LoVo (cell line): ENCODE data around the gene SCTR.

ENCODE experiments used
- DNase-seq: peaks from one replicate; pipeline ENCODE4 v3.0.0-alpha.2; 2016; ENCODE audit warnings: low spot score

SCTR gene

DNA sequence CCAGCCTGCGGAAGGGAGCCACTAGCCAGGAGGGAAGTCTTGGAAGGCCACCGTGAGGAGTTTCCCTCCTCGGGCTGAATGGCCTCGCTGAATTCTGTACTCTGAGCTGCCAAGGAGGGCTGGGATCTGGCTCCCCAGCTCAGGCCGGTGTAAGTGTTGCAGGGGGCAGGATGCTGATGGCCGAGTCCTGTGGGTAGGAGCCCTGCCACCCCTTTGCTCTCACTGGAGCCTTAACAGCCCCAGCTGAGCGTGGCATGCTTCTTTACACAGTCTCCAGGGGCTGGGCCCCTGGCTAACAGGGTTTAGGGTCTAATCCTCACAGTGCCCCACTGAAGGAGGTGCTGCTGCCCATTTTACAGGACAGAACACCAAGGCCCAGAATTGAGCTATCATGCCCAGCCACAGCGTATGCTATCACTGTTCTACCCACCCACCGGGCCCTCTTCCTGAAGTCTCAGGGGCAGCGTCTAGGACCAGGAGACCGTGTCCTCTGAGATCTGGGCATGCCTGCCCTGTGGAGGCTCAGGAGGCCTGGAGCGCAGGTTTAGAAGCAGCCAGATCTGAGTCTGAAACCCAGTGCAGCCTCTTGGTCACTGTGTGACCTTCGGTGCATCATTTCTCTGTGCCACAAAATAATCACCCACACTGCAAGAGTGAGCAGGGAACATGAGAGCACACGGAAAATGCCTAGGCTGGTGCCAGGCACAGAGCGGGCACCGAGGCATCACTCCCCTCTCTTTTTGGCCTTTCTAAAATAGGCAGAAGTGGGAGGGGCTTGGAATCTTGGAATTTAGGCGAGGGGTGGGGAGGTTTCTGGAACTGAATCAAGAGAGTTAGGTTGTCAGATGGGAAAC, 49.7 kb downstream of the SCTR start:
- DNase-seq = no peak

DNA sequence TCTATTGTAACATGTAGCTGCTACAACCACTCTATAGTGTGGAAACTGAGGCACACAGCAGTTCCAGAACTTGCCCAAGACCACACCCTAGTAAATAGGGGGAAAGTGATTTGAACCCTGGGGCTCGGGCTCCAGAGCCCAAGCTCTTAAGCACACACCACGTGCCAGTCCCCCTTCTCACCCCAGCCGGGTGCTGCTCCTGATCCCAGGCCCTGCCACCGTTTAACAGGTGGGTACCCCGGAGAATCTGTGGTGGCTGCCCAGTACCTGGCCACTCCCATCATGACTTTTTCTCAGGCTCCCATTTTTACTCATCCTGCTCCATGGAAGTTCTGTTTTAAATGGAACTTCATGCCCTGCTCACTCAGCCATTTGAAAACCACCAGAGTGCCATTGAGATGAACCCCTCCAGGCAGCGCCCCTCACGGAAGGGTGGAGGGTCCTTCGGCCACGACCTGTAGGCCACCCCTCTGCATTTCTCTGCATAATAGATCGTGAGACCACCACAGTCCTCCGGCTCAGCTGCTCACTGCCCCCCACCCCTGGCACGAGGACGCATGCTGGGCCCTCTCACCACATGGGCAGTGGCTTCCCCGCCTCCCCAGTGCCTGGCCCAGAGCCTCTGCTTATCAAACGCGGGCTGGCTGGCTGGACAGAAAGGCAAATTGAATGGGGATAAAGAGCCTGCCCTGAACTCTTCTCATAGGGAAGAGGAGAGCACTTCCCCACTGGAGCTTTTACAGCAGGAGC, 50.5 kb downstream of the SCTR start:
- no peak for DNase-seq

DNA sequence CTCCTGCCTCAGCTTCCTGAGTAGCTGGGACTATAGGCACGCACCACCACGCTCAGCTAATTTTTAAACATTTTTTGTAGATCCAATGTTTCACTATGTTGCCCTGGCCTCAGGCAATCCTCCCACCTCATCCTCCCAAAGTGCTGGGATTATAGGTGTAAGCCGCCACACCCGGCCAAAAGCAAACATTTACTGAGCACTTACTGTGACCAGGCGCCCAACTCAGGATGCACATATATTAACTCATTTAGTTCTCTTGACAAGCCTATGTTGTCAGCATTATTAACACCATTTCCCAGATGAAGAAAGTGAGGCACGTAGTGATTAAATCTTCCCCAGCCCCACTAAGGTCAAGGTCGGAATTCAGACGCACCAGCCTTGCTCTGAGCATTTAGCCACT, 51.5 kb downstream of the SCTR start:
- no peak for DNase-seq

DNA sequence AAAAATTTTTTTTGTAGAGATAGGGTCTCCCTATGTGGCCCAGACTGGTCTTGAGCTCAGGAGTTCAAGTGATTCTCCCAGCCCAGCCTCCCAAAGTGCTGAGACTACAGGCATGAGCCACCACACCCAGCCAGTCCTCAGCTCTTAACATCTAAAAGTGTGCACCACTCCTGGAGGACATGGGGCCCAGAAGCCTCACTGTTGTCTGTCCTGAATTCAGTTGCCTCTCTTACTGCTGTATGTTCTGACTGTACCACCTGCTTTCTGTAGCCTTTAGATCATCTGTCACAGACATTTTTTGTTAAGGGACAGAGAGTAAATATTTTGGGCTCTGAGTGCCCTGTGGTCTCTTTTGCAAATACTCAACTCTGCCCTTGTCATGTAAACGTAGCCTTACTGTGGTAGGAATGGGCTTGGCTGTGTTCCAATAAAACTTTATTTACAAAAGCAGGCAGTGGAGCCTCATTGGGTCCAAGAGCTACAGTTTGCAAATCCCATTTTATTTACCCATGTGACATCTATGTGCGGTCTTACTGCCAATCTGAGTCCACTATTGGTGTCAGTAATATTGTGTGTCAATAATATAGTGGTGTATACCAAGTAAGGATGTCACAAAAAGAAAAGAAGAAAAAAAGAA, 54.5 kb downstream of the SCTR start:
- DNase-seq = no peak

DNA sequence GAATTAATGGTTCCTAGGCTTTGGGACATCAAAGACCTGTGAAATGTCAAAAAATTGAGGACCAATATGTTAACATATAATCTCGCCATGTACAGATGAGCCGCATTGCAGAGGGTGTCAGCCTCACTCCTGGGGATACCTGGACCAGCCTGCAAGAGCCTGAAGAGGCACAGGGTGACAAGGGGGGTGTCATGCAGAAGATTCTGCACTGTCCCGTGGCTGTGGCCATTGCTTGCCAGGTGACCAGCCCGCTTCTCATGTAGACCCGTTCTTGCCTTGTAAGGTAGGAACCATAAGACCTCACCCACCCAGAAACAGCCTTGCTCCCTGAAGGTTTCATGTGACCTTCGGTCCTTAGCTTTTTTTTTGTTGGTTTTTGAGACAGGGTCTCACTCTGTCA, 55.2 kb downstream of the SCTR start:
- DNase-seq = no peak

DNA sequence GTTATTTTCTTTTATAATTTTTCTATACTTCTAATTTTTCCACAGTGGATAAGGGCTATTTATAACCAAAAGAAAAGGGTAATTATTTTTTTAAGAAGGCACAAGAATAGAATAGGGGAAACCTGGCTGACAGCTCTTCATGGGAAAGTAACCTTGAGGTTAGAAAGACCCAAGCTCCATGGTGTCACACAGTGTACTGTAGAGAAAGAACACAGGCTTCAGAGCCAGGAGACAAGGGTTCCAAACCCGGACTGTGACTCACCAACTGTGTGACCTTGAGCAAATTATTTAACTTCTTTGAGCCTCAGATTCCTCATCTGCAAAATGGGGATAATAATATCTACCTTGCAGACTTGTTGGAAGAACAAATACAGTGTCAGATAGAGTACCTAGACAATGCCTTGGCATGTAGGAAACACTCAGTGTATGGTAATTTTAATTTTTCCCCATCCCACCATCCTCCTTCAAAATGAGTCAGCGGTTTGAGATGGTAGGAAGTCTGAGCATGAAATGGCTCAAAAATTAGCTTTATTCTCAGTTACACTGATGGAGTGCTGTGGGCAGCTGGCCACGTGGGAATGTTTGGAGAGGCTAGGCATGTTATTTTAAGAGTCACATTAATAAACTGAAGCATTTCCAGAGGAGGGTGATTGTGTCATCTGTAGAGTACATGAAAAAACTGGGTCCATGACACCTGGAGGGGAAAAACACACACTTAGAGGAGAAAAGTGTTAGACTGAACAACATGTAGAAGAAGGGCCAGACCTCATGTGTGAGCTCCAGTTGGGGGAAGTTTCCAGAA, 55.9 kb downstream of the SCTR start:
- no peak for DNase-seq

DNA sequence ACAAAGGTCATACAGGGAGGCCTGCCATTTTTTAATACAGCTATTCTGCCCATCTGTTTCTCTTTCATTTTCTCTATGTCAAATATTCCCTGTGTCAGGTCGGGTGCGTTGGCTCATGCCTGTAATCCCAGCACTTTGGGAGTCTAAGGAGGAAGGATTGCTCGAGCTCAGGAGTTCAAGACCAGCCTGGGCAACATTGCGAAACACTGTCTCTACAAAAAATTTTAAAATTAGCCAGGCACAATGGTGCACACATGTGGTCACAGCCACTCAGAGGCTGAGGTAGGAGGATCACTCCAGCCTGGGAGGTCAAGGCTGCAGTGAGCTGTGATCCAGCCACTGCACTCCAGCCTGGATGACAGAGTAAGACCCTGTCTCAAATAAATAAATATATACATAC, 57.9 kb downstream of the SCTR start:
- no peak for DNase-seq

DNA sequence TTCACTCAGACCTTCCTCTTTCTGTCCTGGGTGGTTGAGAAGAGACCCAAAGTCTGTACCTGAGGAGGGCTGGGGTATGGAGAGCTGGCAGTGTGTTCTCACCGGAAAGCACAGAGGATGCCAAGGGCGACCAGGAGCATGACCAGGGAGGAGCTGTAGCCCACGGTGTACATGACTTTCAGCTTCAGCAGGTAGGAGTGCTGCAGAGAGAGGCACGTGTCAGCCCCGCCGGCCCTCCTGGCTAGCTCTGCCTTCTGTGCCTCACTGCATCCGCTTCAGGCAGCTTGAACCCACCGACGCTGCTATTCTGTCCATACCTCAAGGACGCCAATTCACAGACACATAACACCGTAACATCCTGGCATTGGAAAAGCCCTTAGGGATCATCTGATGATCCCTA, 58.6 kb downstream of the SCTR start:
- DNase-seq = no peak

DNA sequence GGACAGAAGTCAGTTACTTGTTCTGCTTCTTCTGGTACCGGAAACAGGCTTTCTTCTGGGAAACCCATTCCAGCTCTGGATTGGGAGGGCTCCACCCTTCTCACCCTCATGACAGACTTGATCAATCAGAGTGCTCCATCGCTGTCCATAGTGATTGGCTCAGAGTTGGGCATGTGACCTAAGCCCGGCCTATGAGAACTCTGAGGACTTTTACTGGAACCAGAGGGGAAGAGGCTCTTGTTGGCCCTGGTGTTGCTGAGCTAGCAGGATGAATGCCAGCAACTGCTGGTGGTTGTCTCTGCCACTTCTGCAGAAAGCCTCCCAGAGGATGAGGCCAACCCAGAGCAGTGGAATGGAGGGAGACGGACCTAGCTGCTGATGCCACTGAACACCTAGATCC, 59.3 kb downstream of the SCTR start:
- DNase-seq = no peak

DNA sequence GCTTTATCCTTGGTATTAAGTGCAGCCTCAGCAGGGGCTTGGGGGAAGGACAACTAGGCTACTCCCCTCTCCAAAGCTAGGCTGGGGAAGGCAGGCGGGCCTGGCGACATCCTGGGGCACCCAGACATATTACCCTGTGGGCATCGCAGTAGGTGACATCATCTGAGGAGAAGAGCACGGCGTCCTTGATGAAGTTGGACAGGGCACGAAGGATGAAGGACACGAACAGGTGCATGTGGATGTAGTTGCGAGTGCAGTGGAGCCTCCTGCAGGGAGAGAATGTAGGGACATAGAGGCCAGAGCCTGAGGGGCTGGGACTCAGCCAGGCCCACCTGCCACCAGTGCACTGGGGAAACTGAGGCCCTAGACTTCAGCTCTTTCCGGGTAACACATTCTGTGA, 60.3 kb downstream of the SCTR start:
- no peak for DNase-seq

DNA sequence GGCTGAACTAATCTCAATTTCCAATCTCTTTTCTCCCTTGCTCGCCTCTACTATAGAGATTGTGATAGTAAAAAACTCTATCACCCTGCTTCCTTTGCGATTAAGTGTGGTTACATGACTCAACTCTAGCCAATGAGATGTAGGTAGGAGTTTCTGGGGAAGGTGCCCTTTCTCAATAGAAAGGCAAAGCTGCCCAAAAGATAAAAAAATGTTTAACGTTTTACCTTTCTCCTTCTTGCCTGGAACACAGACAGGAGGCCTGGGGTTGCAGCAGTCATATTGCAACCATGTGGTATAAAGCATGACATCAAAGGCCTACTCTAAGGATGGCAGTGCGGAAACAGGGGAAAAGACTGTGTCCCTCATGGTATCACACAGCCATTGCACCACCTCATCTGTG, 61.1 kb downstream of the SCTR start:
- no peak for DNase-seq

DNA sequence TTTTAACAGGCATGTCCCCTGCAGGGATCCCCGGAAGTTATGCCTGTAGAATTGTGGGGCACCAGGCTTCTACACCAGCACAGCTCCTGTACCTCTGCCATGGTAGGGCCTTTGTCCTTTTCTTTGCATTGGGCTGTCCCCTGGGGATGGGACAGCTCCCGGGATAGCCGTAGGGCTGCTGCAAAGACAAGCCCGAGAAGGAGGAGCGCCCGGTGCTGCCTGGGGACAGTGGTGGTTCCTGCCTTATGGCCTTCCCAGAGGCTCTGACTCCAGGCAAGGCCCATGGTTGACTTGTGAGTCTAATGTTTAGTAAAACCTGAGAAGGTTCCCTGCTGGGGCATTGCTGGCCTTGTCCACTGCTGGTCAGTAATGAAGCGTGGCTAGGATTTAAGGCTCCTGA, 61.7 kb downstream of the SCTR start:
- DNase-seq = no peak

DNA sequence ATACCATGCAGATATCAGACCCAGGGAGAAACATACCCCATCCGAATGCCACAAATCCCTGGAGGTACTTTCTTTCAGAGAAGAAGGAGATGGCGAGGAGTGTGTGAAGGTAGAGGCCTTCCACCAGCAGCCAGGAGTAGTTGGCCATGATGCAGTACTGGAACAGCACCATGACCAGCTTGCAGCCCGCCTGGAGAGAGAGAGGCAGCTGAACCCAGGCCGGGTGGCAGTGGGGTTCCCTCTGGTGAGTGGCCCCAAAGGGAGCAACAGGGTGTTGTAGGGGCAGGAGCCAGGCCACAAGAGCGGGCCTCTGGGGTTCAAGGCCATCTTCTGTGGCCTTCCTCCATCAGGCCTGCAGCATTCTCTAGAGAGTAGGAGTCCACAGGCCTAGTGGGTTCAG, 62.5 kb downstream of the SCTR start:
- DNase-seq = no peak

DNA sequence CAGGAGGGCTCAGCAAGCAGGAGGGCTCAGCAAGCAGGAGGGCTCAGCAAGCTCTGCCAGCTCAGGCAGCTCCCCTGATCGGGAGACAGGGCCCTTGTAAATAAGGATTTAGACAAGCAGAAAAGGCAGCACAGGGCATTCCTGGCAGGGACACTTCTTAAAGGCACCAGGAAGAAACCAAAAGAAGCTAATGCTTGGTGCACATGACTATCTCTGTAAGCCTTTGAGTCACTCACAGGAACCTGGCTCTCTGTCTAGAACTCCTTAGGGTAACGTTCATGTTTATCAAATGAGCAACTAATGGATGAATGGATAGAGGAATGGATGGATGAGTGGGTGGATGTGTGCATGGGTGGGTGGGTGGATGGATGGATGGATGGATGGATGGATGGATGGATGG, 64.2 kb downstream of the SCTR start:
- no peak for DNase-seq

DNA sequence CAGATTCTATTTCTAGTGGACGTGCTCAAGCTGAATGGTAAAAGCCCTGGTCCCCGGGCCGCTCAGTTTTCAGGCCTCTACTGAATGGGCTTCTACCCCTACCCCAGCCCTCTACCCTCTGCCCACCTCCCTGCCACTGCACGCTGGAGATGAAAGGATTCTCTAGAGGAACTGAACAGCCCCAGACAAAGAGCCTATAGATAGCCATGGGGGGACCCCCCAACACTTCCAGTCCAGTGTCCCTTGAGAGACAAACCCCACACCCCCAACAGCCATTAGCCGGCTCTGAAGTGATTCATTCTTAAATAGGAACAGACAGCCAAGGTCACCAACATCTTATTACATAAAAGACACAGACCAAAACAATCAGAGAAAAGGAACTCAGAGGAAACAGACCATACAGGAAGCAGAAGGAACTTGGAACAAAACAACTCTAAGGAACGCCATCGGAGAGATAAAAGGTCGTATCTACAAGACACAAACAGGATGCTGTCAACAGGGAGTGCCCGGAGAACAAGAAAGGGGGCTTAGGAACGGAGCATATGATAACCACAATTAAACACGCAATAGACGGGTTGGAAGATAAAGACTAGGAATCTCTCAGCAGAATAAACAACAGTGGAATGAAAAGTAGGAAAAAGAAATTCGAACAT, 69.1 kb downstream of the SCTR start:
- no peak for DNase-seq

DNA sequence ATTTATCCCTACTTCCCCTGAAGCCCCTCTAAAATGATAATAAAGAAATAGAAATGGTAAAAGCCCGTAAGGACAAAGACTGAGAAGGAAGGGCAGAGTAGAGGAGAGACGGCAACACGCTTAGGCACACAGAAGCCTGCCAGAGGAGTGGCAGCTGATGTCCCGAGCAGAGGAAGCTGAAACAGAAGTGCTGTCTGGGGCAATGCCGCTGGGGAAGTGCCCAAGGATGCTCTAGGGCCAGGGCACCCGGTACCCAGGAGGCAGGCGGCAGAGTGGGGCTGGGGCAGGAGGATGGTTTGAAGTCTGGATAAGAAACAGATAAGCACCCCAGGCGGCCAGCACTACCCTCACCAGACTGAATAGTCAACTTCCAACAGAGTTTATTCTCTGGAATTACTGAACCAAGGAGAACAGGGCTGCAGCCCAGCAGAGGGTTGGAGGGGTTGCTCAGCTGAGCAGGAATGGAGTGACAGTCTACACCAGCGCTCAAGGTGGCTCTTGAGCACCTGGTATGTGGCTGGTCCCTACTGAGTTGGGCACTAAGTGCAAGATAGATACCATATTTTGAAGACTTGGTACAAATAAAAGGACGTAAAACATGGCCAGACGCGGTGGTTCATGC, 70.2 kb downstream of the SCTR start:
- DNase-seq = no peak

DNA sequence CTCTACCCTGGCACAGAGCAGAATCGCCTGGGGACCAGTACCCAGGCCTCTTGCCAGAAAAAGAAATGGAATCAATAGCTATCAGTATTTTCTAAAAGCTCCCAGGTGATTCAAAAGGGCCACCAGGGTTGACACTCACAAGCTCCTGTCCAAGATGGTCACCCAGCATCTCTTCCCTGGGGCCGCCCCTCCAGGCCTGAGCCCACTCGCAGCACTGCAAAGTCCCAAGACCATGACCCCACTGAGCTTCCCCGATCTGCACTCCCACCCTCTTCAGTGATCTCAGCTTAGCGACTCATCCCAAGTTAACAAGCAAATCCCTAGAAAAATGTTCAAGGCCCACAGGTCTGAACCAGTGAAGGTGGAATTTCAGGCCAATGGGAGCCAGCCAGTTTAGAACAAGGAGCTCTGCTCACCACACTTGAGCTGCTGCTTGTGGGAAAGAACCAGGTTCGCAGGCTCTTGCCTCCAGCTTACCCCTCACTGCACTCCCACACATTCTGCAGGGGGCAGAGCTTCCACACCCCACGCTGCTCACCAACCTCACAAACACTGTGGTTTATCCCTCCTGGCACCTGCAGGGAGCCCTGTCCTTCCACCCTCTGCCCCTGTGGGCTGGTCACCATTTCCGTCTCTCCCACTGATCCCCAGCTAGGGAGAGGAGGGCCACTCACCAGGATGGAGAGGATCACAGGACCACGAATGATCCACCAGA, 72.8 kb downstream of the SCTR start:
- no peak for DNase-seq

DNA sequence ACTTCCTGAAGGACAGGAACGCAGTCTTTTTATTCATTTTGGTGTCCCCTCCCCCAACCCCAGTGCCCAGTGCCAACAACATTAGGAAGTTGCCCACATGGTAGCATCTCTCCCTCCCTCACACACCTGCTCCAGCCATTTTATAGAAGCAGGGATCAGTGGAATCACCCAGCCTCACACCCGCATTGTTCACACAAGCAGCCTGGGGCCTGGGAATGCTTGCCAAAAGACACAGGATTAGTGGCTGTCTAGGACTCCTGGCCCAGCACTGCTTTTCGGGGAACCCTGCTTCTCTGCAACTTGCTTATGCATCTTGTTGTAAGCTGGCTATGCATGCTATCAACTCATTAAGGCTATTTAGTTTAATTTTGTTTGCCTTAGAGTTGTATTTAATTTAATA, 74.8 kb downstream of the SCTR start:
- no peak for DNase-seq

DNA sequence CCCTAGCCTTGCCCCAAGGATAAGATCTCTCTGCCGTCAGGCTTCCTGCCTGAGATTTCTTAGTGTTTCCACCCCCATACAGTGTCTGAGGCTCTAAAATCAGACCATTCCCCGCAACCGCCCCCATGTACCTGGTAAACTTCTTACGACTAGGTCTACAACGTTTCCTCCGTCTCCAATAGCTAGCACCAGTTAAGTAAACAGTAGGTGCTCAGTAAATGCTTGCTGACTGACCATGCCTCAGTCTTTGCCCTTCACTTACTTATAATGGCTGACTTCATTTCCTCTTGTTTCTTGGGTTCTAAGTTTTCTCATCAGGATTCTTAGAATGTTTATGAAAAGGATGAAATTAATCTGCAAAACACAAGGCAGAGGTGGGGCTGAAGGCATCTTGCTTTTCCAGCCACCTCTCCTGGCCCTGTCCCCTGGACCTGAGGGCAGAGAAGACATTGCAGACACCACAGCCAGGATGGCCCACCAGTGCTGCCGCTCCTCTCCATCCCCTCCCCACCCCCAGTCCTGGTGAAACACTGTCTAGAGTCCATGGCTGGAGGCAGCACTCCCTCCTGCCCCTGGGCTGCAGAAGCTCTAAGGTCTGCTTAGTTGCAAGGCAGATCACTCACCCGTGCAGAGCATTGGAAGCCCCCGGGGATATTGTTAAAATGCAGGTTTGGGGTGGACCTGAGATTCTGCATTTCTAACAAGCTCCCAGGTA, 75.7 kb downstream of the SCTR start:
- DNase-seq = no peak

DNA sequence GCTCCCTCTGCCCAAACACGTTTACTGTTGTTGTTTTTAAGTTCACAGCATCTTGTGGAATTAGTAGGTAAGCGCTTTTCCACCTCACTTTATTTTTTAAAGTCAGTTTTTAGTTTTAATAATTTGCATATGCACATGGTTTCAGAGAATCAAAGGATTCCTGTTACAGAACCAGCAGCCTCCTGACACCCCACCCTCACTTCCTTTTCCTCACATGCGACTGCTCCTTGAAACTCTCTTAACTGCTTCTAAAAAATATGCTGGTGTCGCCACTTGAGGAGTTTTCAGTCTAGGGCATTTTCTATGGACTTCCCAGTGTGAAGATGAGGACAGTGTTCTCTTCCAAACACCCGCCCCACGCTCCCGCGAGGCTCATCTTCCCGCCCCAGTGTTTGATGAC, 78.2 kb downstream of the SCTR start:
- DNase-seq = no peak
